Measurements from ENCODE around the gene CABYR. TPM values are rescaled to one million over a fixed set of nuclear protein-coding genes. Genes with fewer than 3 reads are reported as not detected.

The CABYR gene
- total RNA-seq, 4 donors from 2014 or later = 0.76 to 3.6 (median 1.2) TPM

DNA sequence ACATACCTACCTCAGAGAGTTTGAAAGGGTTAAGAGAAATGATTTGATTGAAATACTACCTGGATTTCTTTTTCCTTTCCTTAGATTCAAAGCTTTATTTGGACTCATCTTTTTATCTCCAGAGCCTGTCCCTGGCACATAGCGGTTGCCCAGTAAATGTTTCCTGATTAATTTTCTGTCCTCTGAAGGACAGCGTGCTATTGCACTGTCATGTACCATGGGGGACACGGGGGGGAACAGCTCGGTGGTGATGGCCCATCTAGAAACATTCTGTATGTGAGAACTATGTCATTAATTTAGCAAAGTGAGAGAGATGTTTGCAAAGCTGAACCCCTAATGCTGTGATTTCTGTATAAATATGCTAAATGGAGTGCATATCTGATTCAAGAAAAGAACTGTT lies 26.4 kb upstream of the CABYR start:
- no peaks in the 10 kb centered on the region for H3K4me1 ChIP-seq
- no peak for DNase-seq (ENCODE audit: low spot score in 2 of 2)
- peaks cover 19% of the 10 kb centered on the region for H3K36me3 ChIP-seq
- WGBS = 93% methylated on average over 4 of the region's 4 CpGs
- H3K27ac ChIP-seq = no peak overlapping the region
- TF ChIP-seq, protein P1, sequence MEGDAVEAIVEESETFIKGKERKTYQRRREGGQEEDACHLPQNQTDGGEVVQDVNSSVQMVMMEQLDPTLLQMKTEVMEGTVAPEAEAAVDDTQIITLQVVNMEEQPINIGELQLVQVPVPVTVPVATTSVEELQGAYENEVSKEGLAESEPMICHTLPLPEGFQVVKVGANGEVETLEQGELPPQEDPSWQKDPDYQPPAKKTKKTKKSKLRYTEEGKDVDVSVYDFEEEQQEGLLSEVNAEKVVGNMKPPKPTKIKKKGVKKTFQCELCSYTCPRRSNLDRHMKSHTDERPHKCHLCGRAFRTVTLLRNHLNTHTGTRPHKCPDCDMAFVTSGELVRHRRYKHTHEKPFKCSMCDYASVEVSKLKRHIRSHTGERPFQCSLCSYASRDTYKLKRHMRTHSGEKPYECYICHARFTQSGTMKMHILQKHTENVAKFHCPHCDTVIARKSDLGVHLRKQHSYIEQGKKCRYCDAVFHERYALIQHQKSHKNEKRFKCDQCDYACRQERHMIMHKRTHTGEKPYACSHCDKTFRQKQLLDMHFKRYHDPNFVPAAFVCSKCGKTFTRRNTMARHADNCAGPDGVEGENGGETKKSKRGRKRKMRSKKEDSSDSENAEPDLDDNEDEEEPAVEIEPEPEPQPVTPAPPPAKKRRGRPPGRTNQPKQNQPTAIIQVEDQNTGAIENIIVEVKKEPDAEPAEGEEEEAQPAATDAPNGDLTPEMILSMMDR (IDR thresholded peaks at IDR 0.05) = no peak
- TF ChIP-seq POLR2AphosphoS5 (IDR thresholded peaks at IDR 0.05) (no peak), POLR2A (IDR thresholded peaks at IDR 0.05) (no peak), EP300 (IDR thresholded peaks at IDR 0.05) (no peak)
- no peak overlapping the region for H3K4me3 ChIP-seq
- no peaks in the 10 kb centered on the region for H3K9me3 ChIP-seq
- H3K27me3 ChIP-seq = no peaks in the 10 kb centered on the region

DNA sequence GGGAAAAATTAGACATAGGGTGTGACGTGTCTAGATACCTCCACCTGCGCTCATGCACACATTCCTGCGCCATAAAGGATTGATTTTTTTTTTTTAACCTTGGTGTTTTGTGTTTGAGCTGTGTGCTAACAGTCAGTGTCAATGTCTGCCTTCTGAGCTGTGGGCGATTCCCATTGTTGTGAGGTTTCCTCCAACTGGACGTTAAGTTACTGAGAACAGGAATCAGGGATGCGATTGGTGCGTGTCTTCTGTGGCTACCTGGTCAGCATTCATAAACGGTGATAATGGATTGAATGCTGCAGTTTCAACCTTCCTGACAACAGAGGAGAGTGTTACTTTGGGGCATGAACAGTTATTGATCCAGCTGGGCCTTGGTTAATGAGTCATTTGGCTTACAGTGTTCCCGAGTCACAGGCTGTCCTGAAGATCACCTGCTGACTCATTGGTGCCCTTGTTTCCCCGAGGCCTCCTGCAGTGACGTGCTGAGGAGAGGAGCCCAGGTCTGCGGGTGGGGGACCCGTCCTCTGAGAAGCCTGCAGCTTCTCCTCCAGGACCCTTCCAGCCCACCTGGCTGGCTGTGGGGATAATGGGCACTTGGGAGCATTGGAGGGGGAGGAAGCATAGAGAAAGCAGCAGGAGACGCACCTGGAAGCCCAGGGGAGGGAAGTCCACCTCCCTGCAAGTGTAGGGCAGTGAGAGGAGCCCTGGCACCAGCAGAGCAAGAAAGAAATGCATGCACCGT lies 25.8 kb upstream of the CABYR start:
- no peaks in the 10 kb centered on the region for H3K9me3 ChIP-seq
- H3K27ac ChIP-seq = no peak overlapping the region
- no peaks in the 10 kb centered on the region for H3K27me3 ChIP-seq
- no peak overlapping the region for H3K4me3 ChIP-seq
- TF ChIP-seq, protein P1 (IDR thresholded peaks at IDR 0.05) = no peak
- TF ChIP-seq POLR2A (IDR thresholded peaks at IDR 0.05) = no peak
- TF ChIP-seq POLR2AphosphoS5 (IDR thresholded peaks at IDR 0.05) = no peak
- TF ChIP-seq EP300 (IDR thresholded peaks at IDR 0.05) = no peak
- DNase-seq (ENCODE audit: low spot score in 2 of 2) = no peak
- 77% methylated on average over 15 of the region's 15 CpGs for WGBS
- no peaks in the 10 kb centered on the region for H3K4me1 ChIP-seq
- peaks cover 15% of the 10 kb centered on the region for H3K36me3 ChIP-seq

DNA sequence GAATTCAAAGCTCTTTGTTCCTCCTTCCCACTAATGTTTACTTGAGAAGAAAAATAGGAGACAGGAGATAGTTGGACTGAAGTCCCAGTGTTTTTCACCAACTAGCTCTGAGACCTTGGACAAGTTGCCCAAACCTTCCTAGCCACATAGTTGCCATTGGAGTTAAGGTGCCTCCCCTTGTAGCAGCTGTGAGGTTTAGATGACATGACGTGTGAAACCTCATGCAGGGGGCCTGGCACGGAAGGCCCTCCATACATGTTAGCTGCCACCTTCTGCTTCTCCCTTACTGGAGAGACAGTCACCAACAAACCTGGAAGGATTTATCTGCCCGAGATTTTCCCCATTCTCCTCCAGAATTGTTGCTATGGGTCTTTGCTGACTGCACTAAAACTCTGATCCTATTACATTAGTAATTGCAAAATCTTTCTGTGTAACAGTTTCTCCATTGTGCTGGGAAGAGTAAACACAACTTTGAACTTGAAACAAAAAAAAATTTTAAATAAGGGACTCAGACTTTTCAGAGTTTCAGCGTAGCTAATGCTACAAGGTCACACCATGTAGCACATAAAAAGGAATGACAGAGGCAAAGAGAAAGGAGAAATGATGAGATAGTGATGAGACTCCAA lies 23.8 kb upstream of the CABYR start:
- H3K27ac ChIP-seq = no peak overlapping the region
- H3K4me3 ChIP-seq = no peak overlapping the region
- no peak for DNase-seq (ENCODE audit: low spot score in 2 of 2)
- peaks cover 3% of the 10 kb centered on the region for H3K4me1 ChIP-seq
- TF ChIP-seq, protein P1 (IDR thresholded peaks at IDR 0.05) = no peak
- TF ChIP-seq EP300 (IDR thresholded peaks at IDR 0.05) (no peak), POLR2A (IDR thresholded peaks at IDR 0.05) (no peak), POLR2AphosphoS5 (IDR thresholded peaks at IDR 0.05) (no peak)
- WGBS = 78% methylated on average over 4 of the region's 4 CpGs
- H3K36me3 ChIP-seq = peaks cover 17% of the 10 kb centered on the region
- no peaks in the 10 kb centered on the region for H3K27me3 ChIP-seq
- H3K9me3 ChIP-seq = no peaks in the 10 kb centered on the region

DNA sequence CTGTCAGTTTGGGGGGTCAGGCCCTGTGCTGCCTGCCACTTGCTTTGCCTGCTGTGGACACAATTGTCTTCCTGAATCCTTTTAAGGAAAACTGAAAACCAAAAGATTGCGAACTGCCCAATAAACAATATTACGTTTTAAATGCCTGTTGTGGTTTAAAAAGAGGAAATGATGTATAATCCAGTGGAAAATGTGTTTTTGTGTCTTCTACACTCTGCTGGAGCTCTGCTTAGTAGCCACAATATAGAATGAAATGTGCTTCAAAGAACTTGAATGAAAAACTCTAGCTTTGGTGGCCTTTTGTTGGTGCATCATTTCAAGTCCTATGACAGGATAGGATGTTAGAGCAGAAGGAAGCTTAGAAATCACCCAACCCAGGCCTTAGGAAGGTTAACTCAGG lies 23.2 kb upstream of the CABYR start:
- Histone ChIP-seq H3K4me1 (peaks cover 3% of the 10 kb centered on the region), H3K36me3 (peaks cover 23% of the 10 kb centered on the region), H3K27ac (no peak overlapping the region), H3K4me3 (no peak overlapping the region), H3K27me3 (no peaks in the 10 kb centered on the region), H3K9me3 (no peaks in the 10 kb centered on the region)
- 87% methylated on average over 2 of the region's 2 CpGs for WGBS
- no peak for DNase-seq (ENCODE audit: low spot score in 2 of 2)
- TF ChIP-seq POLR2A (IDR thresholded peaks at IDR 0.05) = no peak
- no peak for TF ChIP-seq POLR2AphosphoS5 (IDR thresholded peaks at IDR 0.05)
- no peak for TF ChIP-seq EP300 (IDR thresholded peaks at IDR 0.05)

DNA sequence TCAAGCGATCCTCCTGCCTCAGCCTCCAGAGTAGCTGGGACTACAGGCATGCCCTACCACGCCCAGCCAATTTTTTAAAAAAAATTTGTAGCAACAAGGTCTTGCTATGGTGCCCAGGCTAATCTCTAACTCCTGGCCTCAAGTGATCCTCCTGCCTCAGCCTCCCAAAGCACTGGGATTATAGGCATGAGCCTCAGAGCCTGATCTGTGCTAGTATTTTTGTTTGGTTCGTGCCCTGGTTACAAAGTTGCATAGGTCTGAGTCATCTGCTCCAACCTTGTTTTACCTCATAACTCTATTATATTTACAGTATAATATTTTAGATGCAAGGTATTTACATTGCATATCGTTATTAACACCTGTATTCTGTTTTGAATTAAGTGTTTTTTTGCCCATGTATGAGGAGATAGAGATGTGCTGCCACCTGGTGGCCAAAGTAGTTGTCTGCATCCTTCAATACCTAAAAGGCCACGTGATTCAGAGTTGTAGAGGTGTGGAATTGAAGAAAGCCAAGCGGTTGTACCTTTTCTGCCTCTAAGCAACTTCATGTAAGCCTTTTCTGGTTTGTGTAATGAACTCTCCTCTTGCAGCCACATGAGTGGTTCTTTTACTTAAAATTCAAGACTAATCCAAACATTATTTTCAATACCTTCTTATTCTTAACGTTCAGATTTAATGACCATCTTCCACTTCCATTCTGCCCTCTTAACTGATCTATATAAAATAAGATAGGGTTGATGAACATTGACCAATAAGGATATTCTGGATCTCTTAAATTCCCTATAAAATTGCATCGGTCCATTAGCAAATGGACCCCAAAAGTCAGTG lies 19.9 kb upstream of the CABYR start:
- 51% methylated on average over 8 of the region's 8 CpGs for WGBS
- H3K4me1 ChIP-seq = peaks cover 3% of the 10 kb centered on the region
- no peak overlapping the region for H3K4me3 ChIP-seq
- peak in 1 of 2 donors; percentile 79 for DNase-seq (ENCODE audit: low spot score in 2 of 2)
- peaks cover 38% of the 10 kb centered on the region for H3K36me3 ChIP-seq
- TF ChIP-seq, protein P1 (IDR thresholded peaks at IDR 0.05) = peak; percentile 77 to 83
- TF ChIP-seq EP300 (IDR thresholded peaks at IDR 0.05) = no peak
- TF ChIP-seq POLR2A (IDR thresholded peaks at IDR 0.05) = no peak
- H3K27ac ChIP-seq = no peak overlapping the region
- H3K9me3 ChIP-seq = no peaks in the 10 kb centered on the region
- no peaks in the 10 kb centered on the region for H3K27me3 ChIP-seq
